SK-N-SH (cell line): ENCODE data around the gene CDH13.

ENCODE experiments used
- NFIC ChIP-seq: IDR thresholded peaks from 2 replicates; pipeline ENCODE4 v1.4.0; 2012; ENCODE audit warnings: borderline replicate concordance
- POLR2AphosphoS5 ChIP-seq: IDR thresholded peaks from 2 replicates; pipeline ENCODE4 v1.6.1; 2012; ENCODE audit warnings: low read depth, low read length
- RAD21 ChIP-seq: IDR thresholded peaks from 2 replicates; pipeline ENCODE4 v1.6.1; 2012; ENCODE audit warnings: mild to moderate bottlenecking, low read length
- RFX5 ChIP-seq: IDR thresholded peaks from 2 replicates; pipeline ENCODE4 v1.6.1; 2012; ENCODE audit warnings: mild to moderate bottlenecking, improper control_type of control experiment, low read length
- SMC3 ChIP-seq: IDR thresholded peaks from 2 replicates; pipeline ENCODE4 v1.6.1; 2012; ENCODE audit warnings: low read depth, low read length, improper control_type of control experiment
- TEAD4 ChIP-seq: IDR thresholded peaks from 2 replicates; pipeline ENCODE4 v1.4.0; 2012; ENCODE audit warnings: mild to moderate bottlenecking, borderline replicate concordance; ENCODE audit not compliant: insufficient read depth
- TF ChIP-seq, protein P1 (sequence below): fragments of 200-600 bp; sonication (generic); IDR thresholded peaks from 2 replicates; pipeline ENCODE4 v1.6.1; 2017; ENCODE audit warnings: antibody characterized with exemption, mild to moderate bottlenecking, moderate library complexity
- TF ChIP-seq, protein P2 (sequence below): IDR thresholded peaks from 2 replicates; pipeline ENCODE4 v1.4.0; 2012; ENCODE audit warnings: low read depth, borderline replicate concordance

DNA sequence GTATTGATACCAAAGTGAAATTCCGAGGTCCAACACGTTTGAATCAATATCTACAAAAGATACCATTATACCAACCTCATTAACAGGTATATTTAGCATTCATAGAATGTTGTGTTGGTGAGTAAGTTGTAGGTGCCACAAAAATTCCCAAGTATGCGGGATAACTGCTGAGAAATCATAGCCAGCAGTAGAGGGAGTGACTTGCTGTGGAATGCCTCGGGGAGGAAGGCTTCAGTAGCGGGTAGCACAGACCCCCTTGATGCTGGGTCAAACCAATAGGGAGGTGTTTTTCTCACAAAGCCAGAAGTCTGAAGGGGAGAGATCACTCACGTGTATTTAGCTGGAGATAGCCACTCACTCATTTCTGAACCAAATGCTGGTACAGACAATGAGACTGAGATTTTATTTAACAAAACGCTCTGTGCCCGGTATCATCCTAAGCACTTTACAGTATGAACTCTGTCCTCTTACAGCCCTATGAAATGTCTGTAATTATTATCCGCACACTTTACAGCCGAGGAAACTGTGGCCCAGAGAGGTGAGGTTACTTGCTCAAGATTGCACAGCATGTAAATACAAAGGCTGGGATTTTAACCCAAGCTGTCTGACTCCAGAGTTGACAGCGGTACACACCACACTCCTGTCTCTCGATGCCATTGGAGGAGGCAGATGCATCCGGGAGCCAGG, 1204.1 kb downstream of the CDH13 start:
- TF ChIP-seq, protein P1, sequence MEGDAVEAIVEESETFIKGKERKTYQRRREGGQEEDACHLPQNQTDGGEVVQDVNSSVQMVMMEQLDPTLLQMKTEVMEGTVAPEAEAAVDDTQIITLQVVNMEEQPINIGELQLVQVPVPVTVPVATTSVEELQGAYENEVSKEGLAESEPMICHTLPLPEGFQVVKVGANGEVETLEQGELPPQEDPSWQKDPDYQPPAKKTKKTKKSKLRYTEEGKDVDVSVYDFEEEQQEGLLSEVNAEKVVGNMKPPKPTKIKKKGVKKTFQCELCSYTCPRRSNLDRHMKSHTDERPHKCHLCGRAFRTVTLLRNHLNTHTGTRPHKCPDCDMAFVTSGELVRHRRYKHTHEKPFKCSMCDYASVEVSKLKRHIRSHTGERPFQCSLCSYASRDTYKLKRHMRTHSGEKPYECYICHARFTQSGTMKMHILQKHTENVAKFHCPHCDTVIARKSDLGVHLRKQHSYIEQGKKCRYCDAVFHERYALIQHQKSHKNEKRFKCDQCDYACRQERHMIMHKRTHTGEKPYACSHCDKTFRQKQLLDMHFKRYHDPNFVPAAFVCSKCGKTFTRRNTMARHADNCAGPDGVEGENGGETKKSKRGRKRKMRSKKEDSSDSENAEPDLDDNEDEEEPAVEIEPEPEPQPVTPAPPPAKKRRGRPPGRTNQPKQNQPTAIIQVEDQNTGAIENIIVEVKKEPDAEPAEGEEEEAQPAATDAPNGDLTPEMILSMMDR, result no peak
- TF ChIP-seq NFIC (no peak), RAD21 (no peak), RFX5 (no peak), POLR2AphosphoS5 (no peak), TEAD4 (no peak), SMC3 (no peak)
- TF ChIP-seq, protein P2, sequence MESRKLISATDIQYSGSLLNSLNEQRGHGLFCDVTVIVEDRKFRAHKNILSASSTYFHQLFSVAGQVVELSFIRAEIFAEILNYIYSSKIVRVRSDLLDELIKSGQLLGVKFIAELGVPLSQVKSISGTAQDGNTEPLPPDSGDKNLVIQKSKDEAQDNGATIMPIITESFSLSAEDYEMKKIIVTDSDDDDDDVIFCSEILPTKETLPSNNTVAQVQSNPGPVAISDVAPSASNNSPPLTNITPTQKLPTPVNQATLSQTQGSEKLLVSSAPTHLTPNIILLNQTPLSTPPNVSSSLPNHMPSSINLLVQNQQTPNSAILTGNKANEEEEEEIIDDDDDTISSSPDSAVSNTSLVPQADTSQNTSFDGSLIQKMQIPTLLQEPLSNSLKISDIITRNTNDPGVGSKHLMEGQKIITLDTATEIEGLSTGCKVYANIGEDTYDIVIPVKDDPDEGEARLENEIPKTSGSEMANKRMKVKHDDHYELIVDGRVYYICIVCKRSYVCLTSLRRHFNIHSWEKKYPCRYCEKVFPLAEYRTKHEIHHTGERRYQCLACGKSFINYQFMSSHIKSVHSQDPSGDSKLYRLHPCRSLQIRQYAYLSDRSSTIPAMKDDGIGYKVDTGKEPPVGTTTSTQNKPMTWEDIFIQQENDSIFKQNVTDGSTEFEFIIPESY, result no peak
